CD14-positive monocyte (primary cell): Measurements from ENCODE around the gene VWA3A. TPM values are rescaled to one million over a fixed set of nuclear protein-coding genes. Genes with fewer than 3 reads are reported as not detected.

Experiments used
- DNase-seq, 3 donors: peaks; one replicate each; pipeline ENCODE4 v3.0.0-alpha.2; 2011 to 2022
- H2AFZ ChIP-seq: 2 replicates; pipeline ENCODE4 v1.6.0; 2012; ENCODE audit warnings: mild to moderate bottlenecking, low read depth, low read length, inconsistent platforms; ENCODE audit not compliant: insufficient read depth, poor library complexity, severe bottlenecking
- H3K27ac ChIP-seq, 2 donors: 1 replicate in 1 of 2; 2 replicates in 1 of 2; pipeline ENCODE4 v1.5.1; 2012 to 2013; ENCODE audit warnings: low read length in 2 of 2, control low read depth in 1 of 2, inconsistent platforms in 1 of 2, low read depth in 1 of 2, mild to moderate bottlenecking in 1 of 2
- H3K27me3 ChIP-seq, 2 donors: one replicate each; pipeline versions ENCODE4 v1.6.0 to v1.6.1; 2011 to 2013; ENCODE audit warnings: low read length in 2 of 2; ENCODE audit not compliant: control insufficient read depth in 2 of 2, insufficient read depth in 2 of 2
- H3K36me3 ChIP-seq, 2 donors: replicated peaks in 1 of 2; 1 replicate in 1 of 2; 2 replicates in 1 of 2; pipeline versions ENCODE4 v1.5.1 to v1.6.1; 2012 to 2013; ENCODE audit warnings: low read length in 2 of 2, control low read depth in 1 of 2, inconsistent platforms in 1 of 2, mild to moderate bottlenecking in 1 of 2; ENCODE audit not compliant: insufficient read depth in 2 of 2, control insufficient read depth in 1 of 2
- H3K4me1 ChIP-seq, 2 donors: 1 replicate in 1 of 2; 2 replicates in 1 of 2; pipeline versions ENCODE4 v1.5.1 to v1.6.1; 2012 to 2013; ENCODE audit warnings: low read length in 2 of 2, control low read depth in 1 of 2, inconsistent platforms in 1 of 2, mild to moderate bottlenecking in 1 of 2, moderate library complexity in 1 of 2; ENCODE audit not compliant: insufficient read depth in 2 of 2, control insufficient read depth in 1 of 2
- H3K4me2 ChIP-seq: replicated peaks from 2 replicates; pipeline ENCODE3; 2012; ENCODE audit warnings: low read length, moderate library complexity, mild to moderate bottlenecking; ENCODE audit not compliant: poor library complexity, severe bottlenecking; ENCODE audit errors: extremely low read depth
- H3K4me3 ChIP-seq, 3 experiments: fragments of 200-600 bp in 1 of 3; sonication (generic) in 1 of 3; replicated peaks in 1 of 3; 1 replicate in 2 of 3; 2 replicates in 1 of 3; pipeline ENCODE4 v1.5.1; 2011 to 2013; ENCODE audit warnings: low read length in 3 of 3, mild to moderate bottlenecking in 3 of 3, control low read depth in 2 of 3, low read depth in 2 of 3, inconsistent platforms in 1 of 3, moderate library complexity in 1 of 3
- H3K79me2 ChIP-seq: 2 replicates; pipeline ENCODE4 v1.6.0; 2012; ENCODE audit warnings: mild to moderate bottlenecking, control low read depth, inconsistent platforms, low read length, moderate library complexity; ENCODE audit not compliant: insufficient read depth
- H3K9ac ChIP-seq: 2 replicates; pipeline ENCODE4 v1.6.0; 2017; ENCODE audit warnings: low read length, mild to moderate bottlenecking; ENCODE audit not compliant: insufficient read depth, poor library complexity, severe bottlenecking
- H3K9me3 ChIP-seq, 2 donors: replicated peaks in 1 of 2; 1 replicate in 1 of 2; 2 replicates in 1 of 2; pipeline versions ENCODE4 v1.5.1 to v1.6.1; 2012 to 2013; ENCODE audit warnings: low read length in 2 of 2, control low read depth in 1 of 2; ENCODE audit not compliant: control insufficient read depth in 1 of 2, insufficient read depth in 1 of 2
- H4K20me1 ChIP-seq: 2 replicates; pipeline ENCODE4 v1.6.0; 2012; ENCODE audit warnings: mild to moderate bottlenecking, low read length, control low read depth, moderate library complexity; ENCODE audit not compliant: insufficient read depth
- H3K27ac Mint-ChIP-seq, 7 donors: one replicate each; pipeline ENCODE4 v1.8.0; 2020; ENCODE audit warnings: mild to moderate bottlenecking in 7 of 7, mixed read lengths in 7 of 7, moderate library complexity in 6 of 7, inconsistent platforms in 2 of 7
- H3K27me3 Mint-ChIP-seq, 3 donors: one replicate each; pipeline ENCODE4 v1.8.0; 2021 to 2022; ENCODE audit warnings: low read depth in 3 of 3, mild to moderate bottlenecking in 3 of 3, mixed read lengths in 3 of 3, moderate library complexity in 3 of 3, inconsistent platforms in 1 of 3
- H3K36me3 Mint-ChIP-seq, 2 donors: one replicate each; pipeline ENCODE4 v1.8.0; 2020; ENCODE audit warnings: mixed read lengths in 2 of 2, inconsistent platforms in 1 of 2, mild to moderate bottlenecking in 1 of 2
- H3K4me1 Mint-ChIP-seq: one replicate; pipeline ENCODE4 v1.8.0; 2020; ENCODE audit warnings: mild to moderate bottlenecking, mixed read lengths
- H3K4me3 Mint-ChIP-seq, 2 donors: one replicate each; pipeline ENCODE4 v1.8.0; 2020; ENCODE audit warnings: mild to moderate bottlenecking in 2 of 2, mixed read lengths in 2 of 2, moderate library complexity in 1 of 2
- H3K9me3 Mint-ChIP-seq, 7 donors: one replicate each; pipeline ENCODE4 v1.8.0; 2020 to 2022; ENCODE audit warnings: mixed read lengths in 7 of 7, mild to moderate bottlenecking in 6 of 7, moderate library complexity in 6 of 7, inconsistent platforms in 2 of 7
- CTCF ChIP-seq: fragments of 200-600 bp; IDR thresholded peaks from one replicate; pipeline ENCODE4 v1.8.0; 2022; ENCODE audit warnings: antibody characterized with exemption, mild to moderate bottlenecking
- whole genome bisulfite sequencing: methylation state at CpG from one replicate; pipeline ENCODE4 v1.1.5; 2013; ENCODE audit warnings: missing lambda C conversion rate; ENCODE audit not compliant: insufficient coverage; 5-methylcytosine and 5-hydroxymethylcytosine counted together
- intact Hi-C, 2 donors: fragments of 100-400 bp; cut with micrococcal nuclease; formaldehyde crosslinking; loops; one replicate each; pipeline versions ENCODE4 v1.15.0 to v1.15.1; 2023
- polyA plus RNA-seq, 3 donors: library from polyadenylated mRNA; depleted of rRNA in 1 of 3; unstranded in 2 of 3; stranded (reverse) in 1 of 3; fragments of 300-500 nt in 2 of 3; fragments of >200 nt in 1 of 3; fragmentation: Illumina TruSeq in 2 of 3; gene quantifications; 1 replicate in 2 of 3; 2 replicates in 1 of 3; pipeline ENCODE4 v1.2.3, GENCODE V29; 2012 to 2021

The VWA3A gene
- polyA plus RNA-seq, 3 donors: 0.09 TPM; not detected in 2

GRCh38 chr16:22174642-22175041 is 82.3 kb downstream of the VWA3A start:
- Histone ChIP-seq H3K36me3 (no peaks in the 10 kb centered on the region), H3K4me3 (no peak overlapping the region), H4K20me1 (no peaks in the 10 kb centered on the region), H3K4me2 (no peak overlapping the region), H3K9me3 (no peaks in the 10 kb centered on the region), H3K27ac (no peak overlapping the region), H3K79me2 (no peaks in the 10 kb centered on the region), H3K27me3 (no peaks in the 10 kb centered on the region), H2AFZ (no peak overlapping the region), H3K4me1 (no peaks in the 10 kb centered on the region), H3K9ac (no peak overlapping the region)
- no peak for TF ChIP-seq CTCF
- Mint-ChIP-seq H3K9me3 (peaks cover 0 to 2% (median 0%) of the 10 kb centered on the region in 7 donors), H3K27me3 (peaks cover 0 to 10% (median 6%) of the 10 kb centered on the region in 3 donors), H3K36me3 (no peaks in the 10 kb centered on the region), H3K4me1 (no peaks in the 10 kb centered on the region), H3K4me3 (no peak overlapping the region), H3K27ac (no peak overlapping the region)
- DNase-seq: no peak
- whole genome bisulfite sequencing: 43% methylated on average over 3 of the region's 9 CpGs
- intact Hi-C loops: no loop called here

GRCh38 chr16:22177968-22178930 is 85.9 kb downstream of the VWA3A start:
- Histone ChIP-seq H3K27ac (no peak overlapping the region), H4K20me1 (no peaks in the 10 kb centered on the region), H3K79me2 (no peaks in the 10 kb centered on the region), H3K9me3 (no peaks in the 10 kb centered on the region), H3K4me3 (no peak overlapping the region), H3K9ac (no peak overlapping the region), H3K27me3 (no peaks in the 10 kb centered on the region), H3K4me1 (no peaks in the 10 kb centered on the region), H3K4me2 (no peak overlapping the region), H3K36me3 (no peaks in the 10 kb centered on the region), H2AFZ (no peak overlapping the region)
- Mint-ChIP-seq H3K4me3 (no peak overlapping the region), H3K36me3 (no peaks in the 10 kb centered on the region), H3K27me3 (peaks cover 0 to 10% (median 5%) of the 10 kb centered on the region in 3 donors), H3K9me3 (no peaks in the 10 kb centered on the region), H3K27ac (peak overlapping the region in 1 of 7 donors; percentile 55), H3K4me1 (no peaks in the 10 kb centered on the region)
- no peak for TF ChIP-seq CTCF
- intact Hi-C loops: no loop called here
- WGBS: 95% methylated on average over 14 of the region's 18 CpGs
- DNase-seq: no peak
